ENCODE results near the gene GOLGA6A.
A peak's percentile ranks its signal among the peaks of the same experiment; 100 is the strongest.

GRCh38 chr15:74123131-74123429, 40.7 kb upstream of the GOLGA6A start:
- TF ChIP-seq, protein P1, sequence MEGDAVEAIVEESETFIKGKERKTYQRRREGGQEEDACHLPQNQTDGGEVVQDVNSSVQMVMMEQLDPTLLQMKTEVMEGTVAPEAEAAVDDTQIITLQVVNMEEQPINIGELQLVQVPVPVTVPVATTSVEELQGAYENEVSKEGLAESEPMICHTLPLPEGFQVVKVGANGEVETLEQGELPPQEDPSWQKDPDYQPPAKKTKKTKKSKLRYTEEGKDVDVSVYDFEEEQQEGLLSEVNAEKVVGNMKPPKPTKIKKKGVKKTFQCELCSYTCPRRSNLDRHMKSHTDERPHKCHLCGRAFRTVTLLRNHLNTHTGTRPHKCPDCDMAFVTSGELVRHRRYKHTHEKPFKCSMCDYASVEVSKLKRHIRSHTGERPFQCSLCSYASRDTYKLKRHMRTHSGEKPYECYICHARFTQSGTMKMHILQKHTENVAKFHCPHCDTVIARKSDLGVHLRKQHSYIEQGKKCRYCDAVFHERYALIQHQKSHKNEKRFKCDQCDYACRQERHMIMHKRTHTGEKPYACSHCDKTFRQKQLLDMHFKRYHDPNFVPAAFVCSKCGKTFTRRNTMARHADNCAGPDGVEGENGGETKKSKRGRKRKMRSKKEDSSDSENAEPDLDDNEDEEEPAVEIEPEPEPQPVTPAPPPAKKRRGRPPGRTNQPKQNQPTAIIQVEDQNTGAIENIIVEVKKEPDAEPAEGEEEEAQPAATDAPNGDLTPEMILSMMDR (conservative IDR thresholded peaks at IDR 0.05; ENCODE audit: low read length), result 0 out of 2 replicates have a peak, but pooled peaks have one; percentile 2
- no peak for TF ChIP-seq EZH2phosphoT487 (IDR thresholded peaks at IDR 0.05; ENCODE audit: borderline replicate concordance, low read depth, low read length)

Data from OCI-LY7 (cell line).